Thoracic aorta (tissue), 2 donors: Measurements from ENCODE around the gene SAMD4A. TPM values are rescaled to one million over a fixed set of nuclear protein-coding genes. Genes with fewer than 3 reads are reported as not detected.

Source experiments
- ATAC-seq: fragments of 150-250 bp; one replicate; pipeline ENCODE4 v1.8.0; 2017; ENCODE audit warnings: low read depth; ENCODE audit not compliant: insufficient number of reproducible peaks, low FRiP score
- DNase-seq: peaks from one replicate; pipeline ENCODE4 v3.0.0-alpha.2; 2020; ENCODE audit warnings: low spot score
- H3K27ac ChIP-seq, 2 donors: fragments of 200-600 bp; sonication (generic); 1 replicate in 1 of 2; 2 replicates in 1 of 2; pipeline ENCODE4 v1.5.1; 2016; ENCODE audit warnings: mild to moderate bottlenecking in 2 of 2, moderate library complexity in 2 of 2
- H3K27me3 ChIP-seq: fragments of 200-600 bp; sonication (generic); replicated peaks from 2 replicates; pipeline ENCODE4 v1.6.0; 2016; ENCODE audit warnings: mild to moderate bottlenecking; ENCODE audit not compliant: insufficient read depth
- H3K36me3 ChIP-seq: fragments of 200-600 bp; sonication (generic); one replicate; pipeline ENCODE4 v1.5.1; 2016
- H3K4me1 ChIP-seq, 2 donors: fragments of 200-600 bp; sonication (generic); 1 replicate in 1 of 2; 2 replicates in 1 of 2; pipeline versions ENCODE4 v1.5.1 to v1.6.0; 2016; ENCODE audit warnings: low read depth in 2 of 2, mild to moderate bottlenecking in 1 of 2; ENCODE audit not compliant: control insufficient read depth in 1 of 2
- H3K4me3 ChIP-seq: fragments of 200-600 bp; sonication (generic); 2 replicates; pipeline ENCODE4 v1.5.1; 2016; ENCODE audit warnings: mild to moderate bottlenecking
- H3K9me3 ChIP-seq: fragments of 200-600 bp; sonication (generic); 2 replicates; pipeline ENCODE4 v1.5.1; 2016
- CTCF ChIP-seq: fragments of 200-600 bp; sonication (generic); IDR thresholded peaks from one replicate; pipeline ENCODE4 v1.5.1; 2019; ENCODE audit warnings: antibody characterized with exemption
- total RNA-seq, 2 donors: library from RNA; depleted of rRNA; stranded (reverse); fragments of >200 nt; gene quantifications; one replicate each; pipeline versions ENCODE4 v1.1.0 to v1.2.3, GENCODE V29; 2016

Gene SAMD4A, protein sequence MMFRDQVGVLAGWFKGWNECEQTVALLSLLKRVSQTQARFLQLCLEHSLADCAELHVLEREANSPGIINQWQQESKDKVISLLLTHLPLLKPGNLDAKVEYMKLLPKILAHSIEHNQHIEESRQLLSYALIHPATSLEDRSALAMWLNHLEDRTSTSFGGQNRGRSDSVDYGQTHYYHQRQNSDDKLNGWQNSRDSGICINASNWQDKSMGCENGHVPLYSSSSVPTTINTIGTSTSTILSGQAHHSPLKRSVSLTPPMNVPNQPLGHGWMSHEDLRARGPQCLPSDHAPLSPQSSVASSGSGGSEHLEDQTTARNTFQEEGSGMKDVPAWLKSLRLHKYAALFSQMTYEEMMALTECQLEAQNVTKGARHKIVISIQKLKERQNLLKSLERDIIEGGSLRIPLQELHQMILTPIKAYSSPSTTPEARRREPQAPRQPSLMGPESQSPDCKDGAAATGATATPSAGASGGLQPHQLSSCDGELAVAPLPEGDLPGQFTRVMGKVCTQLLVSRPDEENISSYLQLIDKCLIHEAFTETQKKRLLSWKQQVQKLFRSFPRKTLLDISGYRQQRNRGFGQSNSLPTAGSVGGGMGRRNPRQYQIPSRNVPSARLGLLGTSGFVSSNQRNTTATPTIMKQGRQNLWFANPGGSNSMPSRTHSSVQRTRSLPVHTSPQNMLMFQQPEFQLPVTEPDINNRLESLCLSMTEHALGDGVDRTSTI
- total RNA-seq: 100 to 1,000 TPM; 142 to 172 TPM

GRCh38 chr14:54566410-54567223 lies at the start of gene SAMD4A:
SAMD4A (plus strand) TSS chr14:54567128; CDS start chr14:54567917, 789 bp downstream.
- H3K36me3 ChIP-seq: peaks cover under 1% of the 10 kb centered on the region
- no peaks in the 10 kb centered on the region for H3K9me3 ChIP-seq
- peak; percentile 10 for ATAC-seq
- peak; percentile 25 for DNase-seq
- no peaks in the 10 kb centered on the region for H3K27me3 ChIP-seq
- H3K27ac ChIP-seq: peak within 1 kb of the TSS; percentile 99
- H3K4me1 ChIP-seq: peaks cover 17 to 38% of the 10 kb centered on the region in 2 donors
- peak; percentile 46 for TF ChIP-seq CTCF
- peak within 1 kb of the TSS; percentile 97 for H3K4me3 ChIP-seq

GRCh38 chr14:54524410-54524809 lies 42.5 kb upstream of the SAMD4A start:
- Histone ChIP-seq H3K36me3 (peaks cover 18% of the 10 kb centered on the region), H3K27ac (no peak overlapping the region), H3K4me1 (peaks cover 0 to 4% of the 10 kb centered on the region in 2 donors), H3K27me3 (no peaks in the 10 kb centered on the region), H3K9me3 (no peaks in the 10 kb centered on the region), H3K4me3 (no peak overlapping the region)
- no peak for ATAC-seq
- no peak for TF ChIP-seq CTCF
- DNase-seq: no peak

DNA sequence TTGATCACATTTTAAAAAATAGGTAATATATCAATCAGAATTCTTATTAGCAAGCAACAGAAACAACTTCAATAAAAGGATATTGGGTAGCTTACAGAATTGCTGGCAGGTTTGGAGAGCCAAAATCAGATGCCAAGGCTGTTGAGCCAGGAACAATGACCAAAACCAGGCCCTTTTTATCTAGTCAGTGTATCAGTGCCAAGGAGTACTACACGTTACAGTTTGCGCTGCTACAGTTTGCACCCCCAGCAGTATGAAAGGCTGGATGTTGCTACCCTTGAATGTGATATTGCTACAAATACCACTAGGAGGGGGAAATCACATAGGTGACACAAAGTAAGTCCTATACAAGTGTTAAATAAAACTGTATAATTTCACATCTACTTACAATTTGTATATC lies 38.0 kb upstream of the SAMD4A start:
- TF ChIP-seq CTCF: no peak
- Histone ChIP-seq H3K27me3 (no peaks in the 10 kb centered on the region), H3K36me3 (peaks cover 6% of the 10 kb centered on the region), H3K9me3 (no peaks in the 10 kb centered on the region), H3K4me1 (no peaks in the 10 kb centered on the region), H3K27ac (no peak overlapping the region), H3K4me3 (no peak overlapping the region)
- ATAC-seq: no peak
- DNase-seq: no peak

DNA sequence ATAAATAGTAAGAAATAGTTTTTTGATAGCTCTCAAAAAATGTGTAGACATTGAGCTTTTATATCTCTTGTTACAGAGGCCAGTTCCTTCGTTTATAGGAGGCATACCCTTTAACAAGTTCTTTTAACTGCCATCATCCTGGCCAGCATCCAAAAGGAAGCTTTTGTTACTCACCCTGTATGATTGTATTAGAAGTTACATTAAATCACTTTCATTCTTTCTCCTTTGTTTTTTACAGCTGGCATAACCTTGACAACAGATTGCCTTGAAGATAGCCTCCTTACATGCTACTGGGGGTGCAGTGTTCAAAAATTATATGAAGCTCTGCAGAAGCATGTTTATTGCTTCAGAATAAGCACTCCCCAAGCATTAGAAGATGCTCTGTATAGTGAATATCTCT lies 37.1 kb upstream of the SAMD4A start:
- Histone ChIP-seq H3K9me3 (no peaks in the 10 kb centered on the region), H3K36me3 (peaks cover 3% of the 10 kb centered on the region), H3K4me1 (no peaks in the 10 kb centered on the region), H3K27me3 (no peaks in the 10 kb centered on the region), H3K27ac (no peak overlapping the region), H3K4me3 (no peak overlapping the region)
- DNase-seq (no peak), ATAC-seq (no peak)
- no peak for TF ChIP-seq CTCF
